ENCODE results near the gene JMJD1C.

Gene JMJD1C

DNA sequence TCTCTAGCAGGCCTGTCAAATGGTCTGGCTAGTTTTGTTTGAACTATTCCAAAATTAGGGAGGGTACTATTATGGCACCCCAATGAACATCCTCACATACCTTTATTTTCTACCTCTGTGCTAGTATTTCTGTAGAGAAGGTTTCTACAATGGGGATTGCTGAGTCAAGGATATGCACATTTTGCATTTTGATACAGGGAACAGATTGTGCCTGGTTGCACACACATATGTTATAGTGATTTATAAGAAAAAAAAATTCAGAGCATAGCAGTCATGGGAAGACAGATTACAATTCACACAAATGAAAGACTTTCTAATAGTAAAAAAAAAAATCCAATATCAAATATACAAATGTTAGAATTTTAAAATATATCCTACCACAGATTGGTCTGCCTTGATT, 346.7 kb downstream of the JMJD1C start:
- no peaks in the 10 kb centered on the region for H3K4me1 ChIP-seq (ENCODE audit: control insufficient read depth, low read length)
- H3K4me3 ChIP-seq (ENCODE audit: low read length): no peak overlapping the region
- no peak overlapping the region for H3K27ac ChIP-seq (ENCODE audit: low read depth, low read length)
- H3K4me2 ChIP-seq (ENCODE audit: low read length): no peak overlapping the region
- H3K9me3 ChIP-seq (ENCODE audit: control insufficient read depth, insufficient read depth, low read length): no peaks in the 10 kb centered on the region
- no peaks in the 10 kb centered on the region for H4K20me1 ChIP-seq (ENCODE audit: control insufficient read depth, insufficient read depth, low read depth, low read length)
- H3K9me2 ChIP-seq (replicated peaks; ENCODE audit: control insufficient read depth, low read length): no peaks in the 10 kb centered on the region
- no peaks in the 10 kb centered on the region for H3F3A ChIP-seq (ENCODE audit: control insufficient read depth, insufficient read depth)
- TF ChIP-seq, protein P1, sequence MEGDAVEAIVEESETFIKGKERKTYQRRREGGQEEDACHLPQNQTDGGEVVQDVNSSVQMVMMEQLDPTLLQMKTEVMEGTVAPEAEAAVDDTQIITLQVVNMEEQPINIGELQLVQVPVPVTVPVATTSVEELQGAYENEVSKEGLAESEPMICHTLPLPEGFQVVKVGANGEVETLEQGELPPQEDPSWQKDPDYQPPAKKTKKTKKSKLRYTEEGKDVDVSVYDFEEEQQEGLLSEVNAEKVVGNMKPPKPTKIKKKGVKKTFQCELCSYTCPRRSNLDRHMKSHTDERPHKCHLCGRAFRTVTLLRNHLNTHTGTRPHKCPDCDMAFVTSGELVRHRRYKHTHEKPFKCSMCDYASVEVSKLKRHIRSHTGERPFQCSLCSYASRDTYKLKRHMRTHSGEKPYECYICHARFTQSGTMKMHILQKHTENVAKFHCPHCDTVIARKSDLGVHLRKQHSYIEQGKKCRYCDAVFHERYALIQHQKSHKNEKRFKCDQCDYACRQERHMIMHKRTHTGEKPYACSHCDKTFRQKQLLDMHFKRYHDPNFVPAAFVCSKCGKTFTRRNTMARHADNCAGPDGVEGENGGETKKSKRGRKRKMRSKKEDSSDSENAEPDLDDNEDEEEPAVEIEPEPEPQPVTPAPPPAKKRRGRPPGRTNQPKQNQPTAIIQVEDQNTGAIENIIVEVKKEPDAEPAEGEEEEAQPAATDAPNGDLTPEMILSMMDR (IDR thresholded peaks at IDR 0.05; ENCODE audit: low read depth, low read length, poor library complexity, severe bottlenecking): no peak
- no peak for TF ChIP-seq EZH2phosphoT487 (IDR thresholded peaks at IDR 0.05; ENCODE audit: borderline replicate concordance, low read length)
- no peaks in the 10 kb centered on the region for H3K36me3 ChIP-seq (ENCODE audit: control insufficient read depth, low read length)
- H3K27me3 ChIP-seq (ENCODE audit: control insufficient read depth, low read length): 0 out of 2 replicates have a peak, but pooled peaks cover 4% of the 10 kb centered on the region
- H3K79me2 ChIP-seq (ENCODE audit: control insufficient read depth, low read length): no peaks in the 10 kb centered on the region
